NCI-H69 (cell line): ENCODE results near the gene PHF2.

Source experiments
- DNase-seq: peaks from one replicate; lab custom pipeline; 2025; lab: John Stamatoyannopoulos, UW

The PHF2 gene

GRCh38 chr9:93678199-93679019, 102.0 kb downstream of the PHF2 start:
- no peak for DNase-seq

- DNase-seq, result no peak
These were observed 103.4 kb downstream of the PHF2 start for GRCh38 chr9:93679536-93680442.

DNA sequence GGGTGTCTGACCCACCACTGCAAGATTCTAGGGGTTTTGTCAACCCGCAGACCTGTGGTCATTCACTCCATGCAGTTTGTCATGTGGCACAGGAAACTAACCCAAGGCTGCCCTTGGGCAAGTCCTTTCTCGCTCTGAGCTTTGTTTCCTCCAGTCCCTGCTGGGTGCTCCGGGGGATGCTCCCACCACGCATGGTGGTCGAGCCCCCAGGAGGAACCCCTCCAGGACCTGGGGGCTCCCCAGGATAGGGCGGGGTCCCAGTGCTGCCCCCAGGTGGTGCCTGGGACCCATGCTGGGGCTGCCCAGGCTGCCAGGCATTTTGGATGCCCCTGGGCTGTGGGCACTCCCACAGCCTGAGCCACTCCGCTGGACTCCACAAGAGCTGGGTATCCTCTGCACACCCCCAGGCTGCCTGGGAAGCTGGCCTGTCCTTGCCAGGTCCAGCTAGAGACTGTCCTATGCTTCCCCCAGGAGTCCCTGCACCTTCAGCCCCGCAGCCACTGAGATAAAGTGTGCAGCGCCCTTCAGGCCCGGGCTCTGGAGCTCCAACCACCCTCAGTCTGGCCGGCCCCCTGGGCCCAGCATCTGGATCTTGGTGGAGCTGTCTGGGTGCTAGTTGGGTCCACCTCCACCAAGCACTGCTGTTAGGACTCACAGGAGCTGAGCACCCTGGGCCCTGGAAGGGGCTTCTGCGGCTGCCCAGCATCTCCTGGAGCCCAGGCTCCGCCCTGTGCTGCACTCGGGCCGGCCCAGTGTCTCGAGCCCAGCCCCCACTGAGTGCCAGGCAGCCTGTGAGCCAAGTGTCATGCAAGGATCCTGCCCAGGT, 104.3 kb downstream of the PHF2 start:
- DNase-seq, result no peak

GRCh38 chr9:93681269-93682154, 105.1 kb downstream of the PHF2 start:
- peak; percentile 43 for DNase-seq

GRCh38 chr9:93682155-93682968, 106.0 kb downstream of the PHF2 start:
- peak; percentile 79 for DNase-seq

DNA sequence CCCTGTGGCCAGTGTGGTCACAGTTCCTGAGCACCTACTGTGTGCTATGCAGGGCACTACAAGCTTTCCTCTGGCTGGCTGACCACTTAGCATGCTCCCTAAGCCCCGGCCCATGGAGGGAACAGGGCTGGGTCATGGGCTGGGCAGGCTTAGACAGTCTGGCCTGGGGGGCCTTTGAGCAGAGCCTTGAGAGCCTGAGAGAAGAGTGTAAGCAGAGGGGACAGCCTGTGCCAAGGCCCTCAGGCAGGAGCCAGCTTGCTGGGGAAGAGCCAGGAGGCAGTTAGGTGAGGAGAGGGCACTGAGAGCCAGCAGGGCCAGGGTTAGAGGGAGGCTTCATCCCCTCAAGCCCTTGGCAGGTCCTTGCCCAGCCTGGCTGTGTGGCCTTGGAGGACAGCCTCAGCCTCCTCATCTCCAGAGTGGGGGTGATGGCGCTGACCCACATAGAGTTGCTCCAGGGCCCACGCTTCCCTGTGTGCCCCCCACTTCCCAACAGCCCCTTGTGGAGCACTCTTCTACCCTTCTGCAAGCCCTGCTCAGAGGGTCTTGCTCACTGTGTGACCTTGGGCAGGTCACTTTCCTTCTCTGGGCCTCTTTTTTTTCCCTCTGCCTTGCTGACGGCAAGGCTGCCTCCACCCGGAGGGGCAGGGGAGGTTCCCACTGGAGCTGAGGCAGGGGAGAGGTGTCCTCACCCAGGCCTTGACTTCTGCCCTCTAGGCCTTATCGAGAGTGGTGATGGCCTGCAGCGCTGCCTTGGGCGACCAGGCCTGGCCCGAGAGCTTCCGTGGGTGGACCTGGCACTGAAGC, 107.1 kb downstream of the PHF2 start:
- DNase-seq, result no peak

DNA sequence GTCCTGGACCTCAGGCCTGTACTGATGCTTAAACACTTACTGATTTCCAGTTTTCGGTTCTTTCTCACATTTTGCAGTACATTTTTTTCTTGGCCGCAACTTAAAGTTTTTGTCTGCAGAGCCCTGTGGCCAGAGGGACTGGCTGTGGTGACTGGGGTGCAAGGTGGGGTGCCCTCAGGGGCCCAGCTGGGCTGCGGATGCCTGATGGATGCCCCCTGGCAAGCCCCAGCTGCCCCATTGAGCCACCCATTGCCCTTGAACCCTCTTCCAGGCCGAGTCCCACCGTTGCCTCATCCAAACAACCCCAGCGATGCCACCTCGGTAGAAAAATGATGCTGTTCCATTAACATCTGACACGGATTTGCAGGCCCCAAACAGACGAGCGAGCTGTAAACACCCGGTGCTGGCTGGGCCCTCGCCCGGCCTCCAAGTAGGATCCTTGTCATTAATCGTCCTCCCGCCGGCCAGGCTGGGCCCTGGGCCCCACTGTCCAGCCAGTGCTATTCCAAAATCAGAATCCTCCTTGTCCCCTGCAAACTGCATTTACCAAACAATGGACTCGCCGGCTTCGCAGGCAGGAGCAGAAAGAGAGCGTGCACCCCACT, 107.9 kb downstream of the PHF2 start:
- no peak for DNase-seq

GRCh38 chr9:93684806-93685543, 108.6 kb downstream of the PHF2 start:
- DNase-seq, result peak; percentile 17

DNA sequence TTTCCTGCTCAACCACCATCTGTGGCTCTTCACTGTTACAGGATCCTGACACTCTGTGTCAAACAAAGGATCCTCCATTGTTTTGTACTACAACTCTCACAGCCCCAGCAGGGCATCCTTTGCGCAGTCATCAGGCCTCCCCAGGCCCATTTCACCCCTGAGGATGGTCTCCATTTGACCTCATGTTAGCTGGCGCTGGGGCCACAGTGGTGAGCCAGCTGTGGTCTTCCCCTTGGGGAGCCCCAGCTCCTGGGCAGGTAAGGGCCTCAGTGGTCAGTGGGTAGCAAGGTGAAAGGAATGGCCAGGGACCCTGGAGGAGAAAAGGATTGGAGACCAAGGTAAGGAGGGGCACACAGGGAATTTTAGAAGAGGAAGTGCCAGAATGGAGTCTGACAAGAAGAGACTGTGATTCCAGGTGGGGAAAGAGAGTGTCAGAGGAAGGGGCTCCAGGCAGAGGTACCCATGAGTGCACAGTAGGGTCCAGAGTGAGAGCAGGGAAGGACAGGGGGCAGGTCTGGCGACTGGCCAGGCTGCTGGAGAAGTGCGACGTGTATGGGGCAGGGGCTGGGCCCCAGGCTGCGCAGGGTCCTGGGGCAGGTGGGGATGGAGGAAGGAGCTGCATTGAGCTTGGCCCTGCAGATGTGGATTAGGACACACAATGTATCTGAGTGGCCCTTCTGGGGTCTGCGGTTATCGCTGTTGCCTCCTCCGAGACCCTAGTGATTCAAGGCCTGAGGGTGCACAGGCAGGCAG, 109.9 kb downstream of the PHF2 start:
- DNase-seq, result no peak

- DNase-seq, result no peak
These were observed 110.5 kb downstream of the PHF2 start for GRCh38 chr9:93686880-93687236.

- DNase-seq, result no peak
These were observed 114.2 kb downstream of the PHF2 start for GRCh38 chr9:93690618-93691017.

GRCh38 chr9:93693129-93693528, 116.7 kb downstream of the PHF2 start:
- DNase-seq, result no peak

DNA sequence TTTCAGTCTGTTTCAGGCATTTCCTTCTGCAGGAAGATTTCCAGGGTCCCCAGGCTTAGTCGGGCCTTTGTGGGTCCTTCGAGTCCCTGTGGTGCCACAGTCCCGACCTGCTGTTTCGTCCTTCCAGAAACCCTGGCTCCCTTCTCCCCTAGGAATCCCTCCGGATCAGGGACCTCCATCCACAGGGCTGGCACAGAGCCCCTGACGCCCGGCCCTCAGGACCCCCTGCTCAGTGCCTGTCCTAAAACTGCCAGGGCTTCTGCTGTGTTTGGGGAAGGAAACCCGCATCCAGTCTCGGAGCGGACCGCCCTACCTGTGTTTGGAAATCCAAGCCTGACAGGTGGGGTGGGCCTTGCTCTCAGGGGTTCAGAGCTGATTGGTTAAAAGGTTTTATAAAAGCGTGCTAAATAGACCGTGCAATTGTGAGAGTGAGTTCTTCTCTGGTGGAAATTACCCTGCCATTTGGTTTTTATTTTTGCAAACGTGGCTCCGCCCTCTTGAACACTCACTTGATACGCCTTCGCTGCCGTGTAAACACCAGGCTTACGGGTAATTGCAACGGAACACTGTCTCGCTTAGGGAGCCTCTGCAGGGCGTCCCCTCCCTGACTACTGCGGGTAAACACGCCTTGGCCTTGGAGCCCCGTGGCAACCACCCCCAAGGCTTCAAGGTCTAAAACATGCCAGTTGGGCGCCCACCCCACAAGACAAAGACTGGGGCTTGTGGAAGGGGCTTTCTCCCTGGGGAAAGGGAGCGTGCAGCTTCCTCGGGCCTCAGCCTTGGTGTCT, 121.2 kb downstream of the PHF2 start:
- peak; percentile 99 for DNase-seq

DNA sequence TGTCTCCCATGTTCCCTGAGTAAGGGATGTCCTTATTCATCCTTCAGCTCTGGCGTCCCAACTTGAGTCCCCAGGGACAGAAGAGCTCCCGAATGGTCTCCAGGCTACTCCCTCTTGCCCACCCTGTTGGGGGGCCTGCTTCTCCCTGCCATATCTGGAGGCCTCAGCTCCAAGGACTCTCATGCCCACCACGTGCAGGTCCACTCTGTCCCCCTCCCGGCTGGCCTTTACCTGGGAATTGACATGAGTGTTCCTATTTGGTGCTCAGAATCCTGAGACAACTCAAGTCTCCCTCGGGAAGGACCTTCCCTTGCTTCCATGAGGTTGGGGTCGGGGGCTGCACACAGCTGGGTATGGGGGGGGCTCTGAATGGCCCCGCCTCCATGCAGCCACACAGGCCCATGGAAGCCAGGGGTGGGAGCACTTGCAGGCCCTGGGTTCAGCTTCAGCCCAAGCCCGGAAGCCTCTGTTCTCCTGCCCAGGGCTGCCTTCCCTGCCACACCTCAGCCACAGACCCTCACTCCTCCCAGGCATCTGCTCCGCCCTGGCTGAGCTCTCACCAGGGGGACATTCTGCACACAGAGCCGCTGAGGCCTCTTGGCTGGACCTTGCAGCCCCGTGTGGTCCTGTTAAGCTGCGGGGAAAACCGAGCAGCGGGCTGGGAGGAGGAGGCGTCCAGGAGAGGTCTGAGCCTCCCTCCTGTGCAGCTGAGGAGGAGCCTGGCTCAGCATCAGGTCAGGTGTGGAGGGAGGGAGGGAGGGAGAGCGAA, 121.9 kb downstream of the PHF2 start:
- peak; percentile 52 for DNase-seq

- peak; percentile 60 for DNase-seq
These were observed 123.3 kb downstream of the PHF2 start for GRCh38 chr9:93699650-93700049.
